Prostate gland (tissue), 2 donors: Measurements from ENCODE around the gene PRMT7. TPM values are rescaled to one million over a fixed set of nuclear protein-coding genes. Genes with fewer than 3 reads are reported as not detected.

Source experiments
- DNase-seq: peaks from one replicate; pipeline ENCODE4 v3.0.0-alpha.2; 2019; ENCODE audit warnings: low spot score
- H3K27ac ChIP-seq, 2 donors: fragments of 200-600 bp; sonication (generic); 2 replicates each; pipeline ENCODE4 v1.5.1; 2017 to 2019
- H3K27me3 ChIP-seq: fragments of 200-600 bp; sonication (generic); replicated peaks from 2 replicates; pipeline ENCODE4 v1.5.1; 2019; ENCODE audit not compliant: insufficient read depth
- H3K36me3 ChIP-seq, 2 donors: fragments of 200-600 bp; sonication (generic); 1 replicate in 1 of 2; 2 replicates in 1 of 2; pipeline versions ENCODE4 v1.5.1 to v1.8.1; 2017 to 2019
- H3K4me1 ChIP-seq: fragments of 200-600 bp; sonication (generic); replicated peaks from 2 replicates; pipeline ENCODE4 v1.5.1; 2019
- H3K4me3 ChIP-seq, 2 donors: fragments of 200-600 bp; sonication (generic); 2 replicates each; pipeline ENCODE4 v1.5.1; 2017 to 2019
- H3K9me3 ChIP-seq: fragments of 200-600 bp; sonication (generic); 2 replicates; pipeline ENCODE4 v1.5.1; 2017
- POLR2A ChIP-seq: fragments of 450-650 bp; IDR thresholded peaks from one replicate; pipeline ENCODE4 v1.6.1; 2016; ENCODE audit warnings: antibody characterized with exemption, mild to moderate bottlenecking
- POLR2AphosphoS5 ChIP-seq: sonication (generic); formaldehyde crosslinking; IDR thresholded peaks from one replicate; pipeline ENCODE4 v1.6.1; 2017; ENCODE audit warnings: antibody characterized with exemption
- WGBS: methylation state at CpG from one replicate; pipeline ENCODE4 v1.1.5; 2018; 5-methylcytosine and 5-hydroxymethylcytosine counted together
- intact Hi-C: fragments of 100-400 bp; cut with DNase I; formaldehyde crosslinking; loops from one replicate; pipeline ENCODE4 v1.14.2; 2022
- total RNA-seq, 2 donors: library from RNA; depleted of rRNA; stranded (reverse); fragments of >200 nt; gene quantifications; one replicate each; pipeline ENCODE4 v1.1.0, GENCODE V29; 2016
- TF ChIP-seq, protein P1 (sequence below), 4 experiments: fragments of 200-600 bp in 2 of 4; fragments of 450-650 bp in 2 of 4; sonication (generic) in 2 of 4; IDR thresholded peaks; 1 replicate in 3 of 4; 2 replicates in 1 of 4; pipeline ENCODE4 v1.5.1; 2016 to 2019; ENCODE audit warnings: antibody characterized with exemption in 4 of 4, mild to moderate bottlenecking in 2 of 4, moderate library complexity in 2 of 4

Gene PRMT7, protein sequence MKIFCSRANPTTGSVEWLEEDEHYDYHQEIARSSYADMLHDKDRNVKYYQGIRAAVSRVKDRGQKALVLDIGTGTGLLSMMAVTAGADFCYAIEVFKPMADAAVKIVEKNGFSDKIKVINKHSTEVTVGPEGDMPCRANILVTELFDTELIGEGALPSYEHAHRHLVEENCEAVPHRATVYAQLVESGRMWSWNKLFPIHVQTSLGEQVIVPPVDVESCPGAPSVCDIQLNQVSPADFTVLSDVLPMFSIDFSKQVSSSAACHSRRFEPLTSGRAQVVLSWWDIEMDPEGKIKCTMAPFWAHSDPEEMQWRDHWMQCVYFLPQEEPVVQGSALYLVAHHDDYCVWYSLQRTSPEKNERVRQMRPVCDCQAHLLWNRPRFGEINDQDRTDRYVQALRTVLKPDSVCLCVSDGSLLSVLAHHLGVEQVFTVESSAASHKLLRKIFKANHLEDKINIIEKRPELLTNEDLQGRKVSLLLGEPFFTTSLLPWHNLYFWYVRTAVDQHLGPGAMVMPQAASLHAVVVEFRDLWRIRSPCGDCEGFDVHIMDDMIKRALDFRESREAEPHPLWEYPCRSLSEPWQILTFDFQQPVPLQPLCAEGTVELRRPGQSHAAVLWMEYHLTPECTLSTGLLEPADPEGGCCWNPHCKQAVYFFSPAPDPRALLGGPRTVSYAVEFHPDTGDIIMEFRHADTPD
- total RNA-seq: 10 to 100 TPM; 45.2 to 77.9 TPM

DNA sequence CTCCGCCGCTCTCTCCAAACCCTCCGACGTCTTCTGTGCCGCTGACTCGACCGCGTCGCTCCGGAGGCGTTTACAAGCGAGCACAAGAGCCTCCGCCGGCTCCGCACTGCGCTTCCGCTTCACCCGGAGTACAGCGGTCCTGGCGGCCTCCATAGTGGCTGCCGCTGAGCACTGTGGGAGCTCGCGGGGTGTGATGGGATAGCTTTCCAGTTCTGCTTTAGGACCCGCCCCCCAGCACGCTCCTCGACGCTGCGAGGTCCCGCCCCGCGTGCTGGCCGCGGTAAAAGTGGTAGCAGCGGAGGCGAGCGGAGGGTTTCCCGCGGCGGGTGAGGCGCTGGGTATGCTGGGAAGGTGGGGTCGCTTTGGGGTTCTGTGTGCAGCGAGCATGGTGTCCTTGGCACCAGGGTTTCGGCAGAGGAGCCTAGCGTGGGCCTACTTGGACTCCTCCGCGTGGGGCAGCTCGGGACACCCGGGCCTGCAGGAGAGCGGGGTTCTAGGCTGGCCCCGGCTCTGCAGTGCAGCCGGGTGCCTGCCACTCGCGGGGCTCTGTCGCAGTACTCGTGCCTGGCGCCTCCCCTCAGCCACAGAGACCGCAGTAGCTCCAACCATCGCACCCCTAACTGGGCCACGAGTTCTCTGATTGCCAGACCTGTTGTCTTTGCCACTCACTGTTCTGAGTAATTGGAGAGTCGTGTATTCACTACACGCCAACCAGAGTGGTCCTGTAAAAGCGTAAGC is at the start of gene PRMT7, which contains the start of gene SLC7A6OS:
PRMT7 (plus strand) TSS at position 246 of the 738 bp plus-strand sequence. CDS start 4,961 bp downstream, outside the sequence.
SLC7A6OS (minus strand) TSS at position 173 of the 738 bp plus-strand sequence; CDS start at position 153, 20 bp downstream.
- Histone ChIP-seq H3K4me1 (peaks cover 8% of the 10 kb centered on the region), H3K27ac (peak within 1 kb of the TSS; percentile 70 to 72), H3K4me3 (peak within 1 kb of the TSS; percentile 65 to 76), H3K9me3 (no peaks in the 10 kb centered on the region), H3K36me3 (no peaks in the 10 kb centered on the region), H3K27me3 (no peaks in the 10 kb centered on the region)
- TF ChIP-seq POLR2A (peak; percentile 58), POLR2AphosphoS5 (peak; percentile 98)
- TF ChIP-seq, protein P1, sequence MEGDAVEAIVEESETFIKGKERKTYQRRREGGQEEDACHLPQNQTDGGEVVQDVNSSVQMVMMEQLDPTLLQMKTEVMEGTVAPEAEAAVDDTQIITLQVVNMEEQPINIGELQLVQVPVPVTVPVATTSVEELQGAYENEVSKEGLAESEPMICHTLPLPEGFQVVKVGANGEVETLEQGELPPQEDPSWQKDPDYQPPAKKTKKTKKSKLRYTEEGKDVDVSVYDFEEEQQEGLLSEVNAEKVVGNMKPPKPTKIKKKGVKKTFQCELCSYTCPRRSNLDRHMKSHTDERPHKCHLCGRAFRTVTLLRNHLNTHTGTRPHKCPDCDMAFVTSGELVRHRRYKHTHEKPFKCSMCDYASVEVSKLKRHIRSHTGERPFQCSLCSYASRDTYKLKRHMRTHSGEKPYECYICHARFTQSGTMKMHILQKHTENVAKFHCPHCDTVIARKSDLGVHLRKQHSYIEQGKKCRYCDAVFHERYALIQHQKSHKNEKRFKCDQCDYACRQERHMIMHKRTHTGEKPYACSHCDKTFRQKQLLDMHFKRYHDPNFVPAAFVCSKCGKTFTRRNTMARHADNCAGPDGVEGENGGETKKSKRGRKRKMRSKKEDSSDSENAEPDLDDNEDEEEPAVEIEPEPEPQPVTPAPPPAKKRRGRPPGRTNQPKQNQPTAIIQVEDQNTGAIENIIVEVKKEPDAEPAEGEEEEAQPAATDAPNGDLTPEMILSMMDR (IDR thresholded peaks at IDR 0.05): peak in 3 of 4 experiments; percentile 15 to 46 (median 38)
- peak; percentile 91 for DNase-seq
- intact Hi-C loops: loop anchor here (5.0 kb wide), 1 partner anchor 49 kb away; the partner anchor contains the start of gene SLC7A6
- WGBS: under 1% methylated on average over 61 of the region's 62 CpGs

DNA sequence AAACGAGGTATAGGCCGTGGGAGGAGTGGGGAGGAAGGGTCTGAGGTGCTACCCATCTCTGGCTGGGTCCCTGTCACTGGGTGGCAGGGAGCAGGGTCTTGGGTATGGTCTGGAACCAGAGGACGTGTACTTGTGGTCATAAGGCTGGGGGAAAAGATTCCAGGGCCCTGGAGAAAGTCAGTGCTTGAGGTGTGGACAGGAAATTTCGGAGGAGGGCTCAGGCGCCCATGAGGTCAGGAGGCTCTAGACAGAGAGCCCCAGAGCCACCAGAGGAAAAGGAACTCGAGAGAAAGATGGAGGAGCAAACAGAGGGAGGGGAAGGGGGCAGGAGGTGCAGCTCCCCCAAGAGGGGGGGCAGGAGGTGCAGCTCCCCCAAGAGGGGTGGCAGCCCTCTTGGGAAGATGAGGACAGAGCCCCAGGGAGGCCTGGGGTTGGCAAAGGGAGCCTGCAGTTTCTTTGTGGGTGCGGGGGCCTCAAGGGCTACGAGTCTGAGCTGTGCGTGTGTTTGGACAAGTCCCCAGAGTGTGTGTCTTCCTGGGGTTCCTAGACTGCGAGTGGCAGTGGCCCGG is 47.2 kb upstream of the PRMT7 start:
- H3K4me1 ChIP-seq: peaks cover 11% of the 10 kb centered on the region
- WGBS: 40% methylated on average over 11 of the region's 11 CpGs
- intact Hi-C loops: loop anchor here (5.0 kb wide), 2 partner anchors 49 to 244 kb away; partner anchors contain the start of genes PRMT7 and SLC7A6OS
- no peaks in the 10 kb centered on the region for H3K36me3 ChIP-seq
- H3K27me3 ChIP-seq: no peaks in the 10 kb centered on the region
- no peak for DNase-seq
- TF ChIP-seq POLR2AphosphoS5 (no peak), POLR2A (no peak)
- TF ChIP-seq, protein P1 (IDR thresholded peaks at IDR 0.05): no peak
- H3K27ac ChIP-seq: peak overlapping the region; percentile 92 to 95
- peak overlapping the region; percentile 74 to 76 for H3K4me3 ChIP-seq
- no peaks in the 10 kb centered on the region for H3K9me3 ChIP-seq

DNA sequence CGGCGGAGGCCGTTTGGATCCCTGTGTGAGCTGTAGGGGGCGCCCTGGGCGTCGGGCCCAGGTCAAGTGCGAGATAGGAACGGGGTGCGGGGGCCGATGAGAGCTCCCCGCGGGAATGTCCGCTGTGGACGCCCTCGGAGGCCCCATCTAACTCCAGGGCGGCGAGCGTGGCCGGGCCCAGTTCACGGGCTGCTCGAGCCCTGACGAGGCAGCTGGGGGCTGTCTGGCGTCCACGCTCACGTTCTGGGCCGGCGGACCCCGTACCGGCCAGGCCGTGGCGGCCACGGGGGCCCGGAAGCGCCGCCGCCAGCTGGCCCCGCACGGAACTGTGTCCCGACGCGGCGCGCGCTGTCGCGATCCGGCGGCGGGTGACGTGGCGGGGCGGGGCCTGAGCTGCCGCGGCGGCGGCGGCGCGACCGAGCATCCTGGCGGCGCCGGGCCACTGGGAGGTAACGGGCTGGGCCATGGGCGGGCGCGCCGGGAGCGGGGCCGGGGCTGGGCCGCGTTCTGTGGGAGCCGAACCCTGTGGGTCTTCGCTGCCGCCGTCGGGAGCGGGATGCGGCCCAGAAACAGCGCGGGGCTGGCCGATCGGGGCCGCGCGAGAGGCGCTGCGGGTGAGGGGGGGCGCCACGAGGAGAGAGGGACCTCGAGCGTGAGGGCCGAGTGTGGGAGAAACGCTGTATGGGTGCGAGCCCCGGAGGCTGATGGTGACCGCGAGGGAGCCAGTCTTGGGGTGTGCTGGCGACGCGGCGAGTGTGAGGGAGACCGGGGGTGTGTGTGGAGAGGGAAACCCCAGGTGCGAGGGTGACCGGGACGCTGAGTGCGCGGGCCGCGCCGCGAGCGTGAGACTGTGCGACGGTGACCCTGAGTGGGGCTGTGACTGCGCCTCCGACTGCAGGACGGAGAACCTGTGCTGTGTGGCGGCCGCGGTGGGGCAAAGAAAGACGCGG is 46.4 kb upstream of the PRMT7 start, which contains the start of gene SLC7A6:
SLC7A6 (plus strand) TSS at position 399 of the 950 bp plus-strand sequence. CDS start 10,201 bp downstream, outside the sequence.
- DNase-seq: peak; percentile 65

More for the DNA sequence above, 46.4 kb upstream of the PRMT7 start, which contains the start of gene SLC7A6:
- Histone ChIP-seq H3K27me3 (no peaks in the 10 kb centered on the region), H3K9me3 (no peaks in the 10 kb centered on the region), H3K4me3 (peak within 1 kb of the TSS; percentile 74 to 76), H3K4me1 (peaks cover 11% of the 10 kb centered on the region), H3K27ac (peak within 1 kb of the TSS; percentile 92 to 95), H3K36me3 (no peaks in the 10 kb centered on the region)
- intact Hi-C loops: loop anchor here (5.0 kb wide), 2 partner anchors 48 to 243 kb away; partner anchors contain the start of genes PRMT7 and SLC7A6OS
- no peak for TF ChIP-seq POLR2AphosphoS5
- TF ChIP-seq, protein P1 (IDR thresholded peaks at IDR 0.05): peak; percentile 39 to 80 (median 54)
- TF ChIP-seq POLR2A: peak; percentile 43
- under 1% methylated on average over 107 of the region's 123 CpGs for WGBS
